Endothelial cell of umbilical vein (primary cell): Measurements from ENCODE around the gene EPS15. TPM values are rescaled to one million over a fixed set of nuclear protein-coding genes. Genes with fewer than 3 reads are reported as not detected.
"Not testable (repeated sequence)": the region's sequence is repeated elsewhere in the genome, so short reads cannot be mapped to it uniquely, and the experiment has no call there.

Experiments used
- BruUV-seq: library from RNA; stranded (reverse); fragments of 400-500 nt; replicated peaks from 2 replicates; lab custom pipeline; 2021; lab: Mats Ljungman, UMichigan
- CTCF ChIA-PET: fragments of 300-600, 350-600 bp; sonication (Branson Sonifier 250); formaldehyde crosslinking; loops from one replicate; lab custom pipeline; 2021; ENCODE audit warnings: antibody characterized with exemption, inconsistent platforms; lab: Charles Lee
- POLR2A ChIA-PET: fragments of 300-600, 350-600 bp; sonication (Branson Sonifier 250); formaldehyde crosslinking; loops from one replicate; lab custom pipeline; 2021; ENCODE audit warnings: antibody characterized with exemption, inconsistent platforms; lab: Charles Lee
- DNase-seq: peaks from one replicate; pipeline ENCODE4 v3.0.0-alpha.2; 2011; ENCODE audit warnings: low read depth, low spot score
- FAIRE-seq: peaks from 2 replicates; lab custom pipeline; 2011; peaks lifted over from hg19 to GRCh38; lab: Jason Lieb, UNC
- H2AFZ ChIP-seq: 2 replicates; pipeline ENCODE4 v1.6.0; 2012; ENCODE audit warnings: low read depth, low read length, control low read depth, inconsistent platforms
- H3K27ac ChIP-seq: 2 replicates; pipeline ENCODE4 v1.5.1; 2011; ENCODE audit warnings: low read depth, mild to moderate bottlenecking, control low read depth, low read length, moderate library complexity; ENCODE audit not compliant: insufficient read depth
- H3K27me3 ChIP-seq, 2 experiments: 2 replicates each; pipeline versions ENCODE4 v1.6.0 to v1.6.1; 2011; ENCODE audit warnings: low read length in 2 of 2, mixed read lengths in 1 of 2; ENCODE audit not compliant: control insufficient read depth in 2 of 2, insufficient read depth in 2 of 2
- H3K36me3 ChIP-seq, 2 experiments: 2 replicates in 1 of 2; 3 replicates in 1 of 2; pipeline ENCODE4 v1.5.1; 2011; ENCODE audit warnings: low read length in 2 of 2, mild to moderate bottlenecking in 1 of 2, moderate library complexity in 1 of 2; ENCODE audit not compliant: control insufficient read depth in 2 of 2, insufficient read depth in 2 of 2; ENCODE audit errors: extremely low read depth in 1 of 2
- H3K4me1 ChIP-seq: 3 replicates; pipeline ENCODE4 v1.5.1; 2011; ENCODE audit warnings: mild to moderate bottlenecking, low read length; ENCODE audit not compliant: control insufficient read depth, insufficient read depth; ENCODE audit errors: extremely low read depth
- H3K4me2 ChIP-seq: 2 replicates; pipeline ENCODE4 v1.6.1; 2011; ENCODE audit warnings: low read length, control low read depth, mixed read lengths; ENCODE audit not compliant: insufficient read depth
- H3K4me3 ChIP-seq, 3 experiments: fragments of 200-600 bp in 1 of 3; sonication (generic), shearing (Covaris generic) in 1 of 3; replicated peaks in 1 of 3; 2 replicates each; pipeline ENCODE4 v1.5.1; 2011 to 2016; ENCODE audit warnings: control low read depth in 3 of 3, low read length in 3 of 3, mild to moderate bottlenecking in 2 of 3, inconsistent platforms in 1 of 3, low read depth in 1 of 3, moderate library complexity in 1 of 3; ENCODE audit not compliant: insufficient read depth in 1 of 3
- H3K79me2 ChIP-seq: 2 replicates; pipeline ENCODE4 v1.6.0; 2012; ENCODE audit warnings: low read length, inconsistent platforms; ENCODE audit not compliant: control insufficient read depth, insufficient read depth
- H3K9ac ChIP-seq: replicated peaks from 2 replicates; pipeline ENCODE3; 2011; ENCODE audit warnings: low read length, control low read depth; ENCODE audit not compliant: insufficient read depth; ENCODE audit errors: extremely low read depth
- H3K9me1 ChIP-seq: replicated peaks from 3 replicates; pipeline ENCODE4 v1.6.0; 2011; ENCODE audit warnings: mild to moderate bottlenecking, low read length; ENCODE audit not compliant: control insufficient read depth, insufficient read depth; ENCODE audit errors: extremely low read depth
- H3K9me3 ChIP-seq: replicated peaks from 2 replicates; pipeline ENCODE4 v1.5.1; 2012; ENCODE audit warnings: low read length, inconsistent platforms; ENCODE audit not compliant: control insufficient read depth, insufficient read depth
- H4K20me1 ChIP-seq: replicated peaks from 2 replicates; pipeline ENCODE3; 2011; ENCODE audit warnings: mild to moderate bottlenecking, low read length; ENCODE audit not compliant: control insufficient read depth, insufficient read depth; ENCODE audit errors: extremely low read depth
- JUN ChIP-seq: IDR thresholded peaks from 2 replicates; pipeline ENCODE4 v1.6.1; 2011; ENCODE audit warnings: borderline replicate concordance, low read depth; ENCODE audit not compliant: insufficient read length, insufficient read depth
- MYC ChIP-seq: IDR thresholded peaks from one replicate; pipeline ENCODE4 v1.6.1; 2011; ENCODE audit warnings: mild to moderate bottlenecking, low read depth, low read length
- POLR2A ChIP-seq: IDR thresholded peaks from 2 replicates; pipeline ENCODE4 v1.6.1; 2012; ENCODE audit warnings: low read depth, mild to moderate bottlenecking, control low read depth, low read length
- dilution Hi-C: fragments of 300-500 bp; cut with MboI; formaldehyde crosslinking; loops from one replicate; pipeline ENCODE4 v1.15.0; 2019; ENCODE audit warnings: low sequenced_read_pairs; ENCODE audit not compliant: extremely low pct_ligation_motif_present
- intact Hi-C: fragments of 100-400 bp; cut with micrococcal nuclease; formaldehyde crosslinking; loops from one replicate; pipeline ENCODE4 v1.10.0; 2022
- polyA plus RNA-seq, 4 experiments: library from polyadenylated mRNA; depleted of rRNA in 3 of 4; stranded (reverse) in 3 of 4; unstranded in 1 of 4; fragments of >200 nt; gene quantifications; 2 replicates each; pipeline versions ENCODE4 v1.2.1 to v1.2.3, GENCODE V29; 2011 to 2012; ENCODE audit warnings: missing spikeins in 1 of 4
- total RNA-seq: library from RNA; stranded (reverse); gene quantifications from 2 replicates; pipeline ENCODE4 v1.2.3, GENCODE V29; 2021

EPS15 gene
- total and polyA plus RNA-seq, 2 donors (not counting 3 experiments of a cell fraction or from before 2014, with no cell fraction given): 15.4 to 44.8 TPM

DNA sequence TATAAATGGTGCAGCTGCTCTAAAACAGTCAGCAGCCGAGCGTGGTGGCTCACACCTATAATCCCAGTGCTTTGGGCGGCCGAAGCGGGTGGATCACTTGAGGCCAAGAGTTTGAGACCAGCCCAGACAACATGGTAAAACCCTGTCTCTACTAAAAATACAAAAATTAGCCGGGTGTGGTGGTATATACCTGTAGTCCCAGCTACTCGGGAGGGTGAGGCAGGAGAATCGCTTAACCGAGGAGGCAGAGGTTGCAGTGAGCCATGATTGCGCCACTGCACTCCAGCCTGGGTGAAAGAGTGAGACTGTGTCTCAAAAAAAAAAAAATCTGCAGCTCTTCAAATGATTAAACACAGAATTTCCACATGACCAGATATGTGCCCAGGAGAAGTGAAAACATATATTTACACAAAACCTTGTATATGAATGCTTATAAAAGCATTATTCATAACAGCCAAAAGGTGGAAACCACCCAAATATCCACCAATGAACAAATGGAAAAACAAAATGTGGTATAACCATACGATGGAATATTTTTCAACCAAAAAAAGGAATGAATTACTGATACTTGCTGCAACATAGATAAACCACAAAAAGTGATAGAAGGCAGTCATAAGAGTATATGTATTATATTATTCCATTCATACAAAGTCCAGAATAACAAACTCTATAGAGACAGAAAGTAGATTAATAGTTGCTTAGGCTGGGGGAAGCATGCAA, 14.1 kb downstream of the EPS15 start:
- DNase-seq: no peak
- ChIA-PET CTCF (interaction anchor here (0.7 to 1.7 kb wide), 3 partner anchors 18 to 30 kb away, joined by 3 to 8 read pairs (median 3); no protein-coding TSS in a partner anchor), POLR2A (no interaction called here)
- peaks cover 5% of the 10 kb centered on the region for H4K20me1 ChIP-seq
- intact Hi-C loops: no loop called here
- no peak overlapping the region for H2AFZ ChIP-seq
- H3K27ac ChIP-seq: no peak overlapping the region
- H3K4me3 ChIP-seq: no peak overlapping the region
- dilution Hi-C loops: no loop called here
- H3K36me3 ChIP-seq: no peaks in the 10 kb centered on the region
- no peaks in the 10 kb centered on the region for H3K27me3 ChIP-seq
- TF ChIP-seq MYC (no peak), JUN (no peak), POLR2A (no peak)
- no peaks in the 10 kb centered on the region for H3K4me1 ChIP-seq
- H3K79me2 ChIP-seq: peaks cover 53% of the 10 kb centered on the region
- no peaks in the 10 kb centered on the region for H3K9me3 ChIP-seq
- H3K4me2 ChIP-seq: no peak overlapping the region
- no peak for FAIRE-seq
- H3K9ac ChIP-seq: no peak overlapping the region
- no peaks in the 10 kb centered on the region for H3K9me1 ChIP-seq
- no TSS peak for BruUV-seq

- DNase-seq, H2AFZ ChIP-seq, POLR2A ChIA-PET, dilution Hi-C loops, H3K27ac ChIP-seq, FAIRE-seq, H3K9me1 ChIP-seq, H3K4me3 ChIP-seq, H3K9me3 ChIP-seq, H3K4me1 ChIP-seq, H3K9ac ChIP-seq, BruUV-seq, intact Hi-C loops, H3K27me3 ChIP-seq, CTCF ChIA-PET, H3K36me3 ChIP-seq, H4K20me1 ChIP-seq, H3K4me2 ChIP-seq: not testable (repeated sequence)
- peaks cover 51% of the 10 kb centered on the region for H3K79me2 ChIP-seq
Measured at GRCh38 chr1:51501218-51501630, 17.8 kb downstream of the EPS15 start.
